GM21737 (cell line): ENCODE measurements around the gene COL24A1.
"Not testable (repeated sequence)": the region's sequence is repeated elsewhere in the genome, so short reads cannot be mapped to it uniquely, and the experiment has no call there.

Source experiments
- ATAC-seq: cut with Tn5 transposase; IDR thresholded peaks from one replicate; pipeline ENCODE4 v1.9.1; 2021; ENCODE audit warnings: mild to moderate bottlenecking, moderate library complexity; ENCODE audit not compliant: unreplicated experiment

COL24A1 gene

DNA sequence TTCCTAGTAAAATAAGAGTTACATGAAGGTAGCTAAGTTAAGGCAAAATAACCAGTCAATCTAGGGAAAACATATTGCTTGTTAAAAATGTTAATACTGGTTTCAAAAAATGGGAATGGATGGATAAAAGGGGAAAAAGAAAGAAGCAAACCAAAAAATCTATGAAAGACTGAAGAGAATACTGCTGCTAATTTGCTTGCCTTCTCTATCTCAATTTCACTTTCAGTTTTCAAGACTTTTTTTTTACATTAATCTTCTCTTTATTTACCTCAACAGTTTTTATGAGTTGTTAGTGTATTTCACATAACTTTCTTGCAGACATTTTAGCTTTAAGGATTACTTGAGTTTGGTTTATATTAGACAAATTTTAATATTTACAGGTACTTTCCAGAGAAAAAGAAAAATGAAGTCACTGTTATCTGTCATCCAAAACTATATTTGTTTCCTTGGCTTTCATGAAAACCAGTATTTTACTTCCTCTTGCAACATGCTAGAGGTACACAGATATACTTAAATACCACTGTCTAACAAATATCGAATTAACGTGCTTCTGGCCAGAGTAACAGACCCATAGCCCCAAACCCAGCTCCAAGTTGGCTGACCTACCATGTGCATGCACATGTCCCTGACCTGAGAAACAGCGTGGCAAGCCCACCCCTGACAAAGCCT lies 70.7 kb downstream of the COL24A1 start:
- no peak for ATAC-seq

DNA sequence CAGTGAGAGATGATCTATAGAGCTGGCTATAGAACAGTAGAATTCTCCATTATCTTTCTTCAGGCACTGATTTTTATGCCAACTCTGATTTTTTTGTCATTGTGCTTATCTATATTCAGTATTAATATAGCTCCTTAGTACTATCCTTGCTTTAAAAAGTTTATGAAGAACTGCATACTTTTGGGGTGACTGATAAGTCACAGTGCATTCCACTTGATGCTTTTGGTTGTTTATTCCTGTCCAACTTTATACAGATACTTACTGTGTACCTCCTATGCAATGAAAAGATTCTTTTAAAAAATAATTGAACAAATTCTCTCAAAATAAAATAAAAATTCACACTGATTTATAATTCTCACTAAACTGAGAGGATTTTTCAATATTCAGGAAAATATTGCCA lies 71.6 kb downstream of the COL24A1 start:
- ATAC-seq = no peak

DNA sequence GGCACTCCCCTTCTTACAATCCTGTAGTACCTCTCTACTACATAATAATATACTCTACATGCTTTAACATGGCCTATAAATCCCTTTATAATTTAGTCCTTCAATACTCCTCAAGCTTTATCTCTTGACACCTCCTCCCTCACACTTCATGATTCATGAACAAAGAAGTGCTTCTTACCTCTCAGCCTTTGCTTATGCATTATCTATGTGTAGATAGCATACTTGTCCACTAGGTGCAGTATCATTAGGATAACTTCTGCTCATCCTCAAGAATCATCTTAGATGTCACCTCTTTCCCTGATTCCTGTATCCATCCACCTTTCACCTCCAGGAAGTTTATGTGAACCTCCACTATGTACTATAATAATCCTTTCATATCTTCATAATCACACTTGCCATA lies 74.4 kb downstream of the COL24A1 start:
- no peak for ATAC-seq

DNA sequence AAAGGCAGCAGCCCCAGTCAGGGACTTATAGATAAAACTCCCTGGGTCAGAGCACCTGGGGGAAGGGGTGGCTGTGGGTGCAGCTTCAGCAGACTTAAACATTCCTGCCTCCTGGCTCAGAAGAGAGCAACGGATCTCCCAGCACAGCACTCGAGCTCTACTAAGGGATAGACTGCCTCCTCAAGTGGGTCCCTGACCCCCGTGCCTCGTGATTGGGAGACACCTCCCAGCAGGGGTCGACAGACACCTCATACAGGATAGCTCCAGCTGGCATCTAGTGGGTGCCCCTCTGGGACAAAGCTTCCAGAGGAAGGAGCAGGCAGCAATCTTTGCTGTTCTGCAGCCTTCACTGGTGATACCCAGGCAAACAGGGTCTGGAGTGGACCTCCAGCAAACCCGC lies 84.1 kb downstream of the COL24A1 start:
- ATAC-seq = not testable (repeated sequence)

DNA sequence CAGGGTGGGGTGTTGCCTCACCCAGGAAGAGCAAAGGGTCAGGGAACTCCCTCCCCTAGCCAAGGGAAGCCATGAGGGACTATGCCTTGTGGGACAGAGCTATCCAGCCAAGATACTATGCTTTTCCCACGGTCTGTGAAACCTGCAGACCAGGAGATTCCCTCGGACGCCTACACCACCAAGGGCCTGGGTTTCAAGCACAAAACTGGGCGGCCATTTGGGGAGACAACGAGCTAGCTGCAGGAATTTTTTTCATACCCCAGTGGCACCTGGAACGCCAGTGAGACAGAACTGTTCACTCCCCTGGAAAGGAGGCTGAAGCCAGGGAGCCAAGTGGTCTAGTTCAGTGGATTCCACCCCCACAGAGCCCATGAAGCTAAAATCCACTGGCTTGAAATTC lies 84.7 kb downstream of the COL24A1 start:
- not testable (repeated sequence) for ATAC-seq

DNA sequence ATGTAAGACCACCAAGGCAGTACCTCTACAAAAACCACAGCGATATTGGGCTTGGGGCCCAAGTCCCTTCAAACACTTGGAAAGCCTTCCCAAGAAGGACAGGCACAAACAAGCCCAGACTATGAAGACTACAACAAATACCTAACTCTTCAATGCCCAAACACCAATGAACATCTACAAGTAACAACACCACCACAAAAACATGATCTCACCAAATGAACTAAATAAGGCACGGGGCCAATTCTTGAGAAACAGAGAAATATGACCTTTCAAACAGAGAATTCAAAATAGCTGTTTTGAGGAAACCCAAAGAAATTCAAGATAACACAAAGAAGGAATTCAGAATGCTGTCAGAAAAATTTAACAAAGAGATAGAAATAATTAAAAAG lies 86.8 kb downstream of the COL24A1 start:
- ATAC-seq = no peak

DNA sequence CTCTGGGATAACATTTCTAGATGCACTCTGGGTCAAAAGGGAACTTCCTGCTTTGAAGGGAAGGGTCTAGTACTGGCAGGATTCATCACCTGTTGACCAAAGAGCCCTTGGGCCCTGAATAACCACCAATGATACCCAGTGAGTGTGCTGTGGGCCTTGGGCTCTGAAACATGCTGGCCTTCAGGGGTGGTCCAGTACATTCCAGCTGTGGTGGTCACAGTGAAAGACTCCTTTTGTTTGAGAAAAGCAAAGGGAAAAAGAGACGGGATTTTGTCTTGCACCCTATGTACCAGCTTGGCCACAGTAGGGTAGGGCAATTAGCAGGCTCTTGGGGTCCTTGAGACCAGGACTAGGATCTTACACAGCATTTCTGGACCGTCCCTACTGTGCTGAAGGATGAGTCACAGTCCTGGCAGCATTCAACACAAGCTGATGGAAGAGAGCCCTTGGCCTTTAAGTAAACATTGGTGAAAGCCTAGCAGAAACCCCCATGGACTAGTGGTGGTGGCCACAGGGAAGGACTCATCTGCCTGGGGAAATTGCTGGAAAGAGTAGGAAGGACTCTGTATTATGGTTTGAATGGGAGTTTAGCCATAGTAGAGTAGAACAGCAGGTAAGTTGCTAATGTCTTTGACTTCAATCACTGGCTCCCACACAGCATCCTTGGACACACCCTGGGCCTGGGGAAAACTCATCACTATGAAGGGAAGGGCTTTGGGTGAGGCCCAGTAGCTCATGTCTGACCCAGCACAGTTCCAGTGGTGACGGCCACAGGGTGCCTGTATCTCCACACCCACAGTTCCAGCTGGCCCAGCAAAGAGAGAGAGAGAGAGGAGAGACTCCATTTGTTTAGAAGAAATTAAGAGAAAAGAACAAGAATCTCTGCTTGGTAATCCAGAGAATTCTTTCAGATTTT lies 87.5 kb downstream of the COL24A1 start:
- no peak for ATAC-seq

DNA sequence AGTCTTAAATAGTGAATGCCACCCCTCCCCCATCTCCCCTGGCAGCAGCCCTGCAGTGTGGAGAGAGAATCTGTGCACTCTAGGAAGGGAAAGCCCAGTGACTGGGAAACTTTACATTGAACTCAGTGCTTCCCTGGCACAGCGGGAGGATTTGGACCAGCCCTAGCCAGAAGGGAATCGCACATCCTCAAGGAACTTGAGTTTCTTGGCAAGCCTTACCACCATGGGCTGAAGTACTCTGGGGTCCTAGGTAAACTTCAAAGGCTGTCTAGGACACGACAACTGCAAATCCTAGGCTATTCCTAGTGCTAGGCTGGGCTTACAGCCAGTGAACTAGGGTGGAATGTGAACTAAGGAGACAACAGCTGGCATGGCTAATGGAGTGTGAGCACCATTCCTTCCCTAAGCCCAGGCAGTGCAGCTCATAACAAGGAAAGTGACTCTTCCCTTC lies 88.3 kb downstream of the COL24A1 start:
- no peak for ATAC-seq

DNA sequence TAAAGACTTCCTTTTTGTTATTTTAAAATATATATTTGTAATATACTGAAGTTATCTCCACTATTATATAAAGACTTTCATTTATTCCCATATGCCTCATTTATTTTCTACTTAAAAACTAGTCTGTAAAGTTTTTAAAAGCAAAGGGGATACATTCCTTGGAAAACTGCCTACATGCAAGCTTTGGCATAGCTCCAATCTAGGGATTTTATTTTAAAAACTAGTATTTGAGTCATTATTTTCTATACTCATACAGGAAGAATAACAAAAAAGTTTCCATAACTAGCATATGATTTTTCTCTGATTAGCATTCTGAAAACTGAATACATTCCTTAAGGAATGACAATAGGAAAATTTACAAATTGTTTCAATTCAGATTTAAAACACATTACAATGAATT lies 88.9 kb downstream of the COL24A1 start:
- no peak for ATAC-seq

DNA sequence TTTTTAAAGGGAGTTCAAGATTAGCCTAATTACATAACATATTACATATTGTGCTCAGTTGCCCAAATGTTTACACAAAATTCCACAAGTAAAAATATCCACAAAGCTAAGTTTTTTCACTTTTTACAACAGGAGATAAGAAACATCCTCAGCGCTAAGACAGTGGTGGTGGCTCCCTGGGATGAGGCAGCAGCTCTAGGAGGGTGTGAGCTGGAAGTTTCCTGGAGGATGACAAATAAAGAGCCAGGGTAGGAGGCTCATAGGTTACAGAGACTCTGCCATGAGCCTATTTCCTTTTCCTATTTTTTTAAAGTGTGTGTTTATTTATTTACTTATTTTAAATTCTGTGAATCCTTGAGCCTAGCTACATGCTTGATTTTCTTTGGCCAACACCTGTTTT lies 91.7 kb downstream of the COL24A1 start:
- ATAC-seq = no peak

DNA sequence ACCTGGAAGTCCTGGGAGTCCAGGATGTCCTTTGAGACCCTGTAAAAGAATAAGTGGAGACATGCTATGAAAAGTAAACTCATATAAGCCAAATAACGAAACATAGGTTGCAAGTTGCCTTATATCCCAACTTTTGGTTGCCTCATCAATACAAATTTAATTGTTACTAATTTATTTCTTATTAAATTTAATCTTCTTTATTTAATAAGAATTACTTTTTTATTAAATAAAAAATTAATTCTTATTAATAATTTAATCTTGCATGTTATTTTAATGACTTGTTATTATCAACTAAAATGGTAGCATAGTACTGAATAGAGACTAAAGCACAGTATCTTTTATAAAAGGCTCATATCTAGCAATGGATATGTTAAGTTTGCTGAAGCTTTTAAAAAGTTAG lies 92.9 kb downstream of the COL24A1 start:
- no peak for ATAC-seq

DNA sequence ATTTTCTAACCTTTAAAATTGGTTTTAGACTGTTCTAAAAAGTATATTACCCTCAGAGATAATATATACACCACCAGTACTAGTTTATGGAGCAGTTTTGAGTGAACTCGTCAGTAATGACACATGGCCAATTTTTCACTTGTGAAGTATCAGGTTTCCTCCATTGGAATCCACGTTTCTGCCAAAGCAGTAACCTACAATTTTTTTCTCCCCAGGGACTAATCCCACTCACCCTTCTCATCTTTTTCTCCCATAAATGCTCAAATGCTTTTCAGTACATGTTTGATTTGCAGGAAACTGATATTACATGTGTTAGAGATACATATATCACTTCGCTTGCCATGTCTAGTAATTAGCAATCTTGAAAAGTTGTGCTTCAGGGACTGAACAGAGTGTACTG lies 94.1 kb downstream of the COL24A1 start:
- no peak for ATAC-seq

DNA sequence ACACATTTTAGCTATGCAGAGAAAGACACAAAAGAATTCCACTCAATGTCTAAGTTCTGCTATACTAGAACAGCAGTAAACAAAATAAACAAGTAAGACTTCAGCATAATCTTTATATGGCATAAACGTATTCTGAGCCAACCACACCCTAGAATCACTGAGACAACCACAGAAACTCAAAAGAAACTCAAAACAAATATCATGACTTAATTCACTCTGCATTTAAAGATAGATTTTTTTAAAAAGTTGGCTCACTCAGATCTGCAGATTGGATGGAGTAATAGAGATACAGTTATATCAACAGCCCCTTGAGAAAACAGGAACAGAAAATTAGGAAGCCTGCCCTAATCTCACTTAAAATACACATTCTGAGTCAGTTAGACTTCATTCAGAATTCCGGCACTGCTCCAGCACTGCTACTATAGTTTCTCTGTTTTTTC lies 95.0 kb downstream of the COL24A1 start:
- no peak for ATAC-seq

DNA sequence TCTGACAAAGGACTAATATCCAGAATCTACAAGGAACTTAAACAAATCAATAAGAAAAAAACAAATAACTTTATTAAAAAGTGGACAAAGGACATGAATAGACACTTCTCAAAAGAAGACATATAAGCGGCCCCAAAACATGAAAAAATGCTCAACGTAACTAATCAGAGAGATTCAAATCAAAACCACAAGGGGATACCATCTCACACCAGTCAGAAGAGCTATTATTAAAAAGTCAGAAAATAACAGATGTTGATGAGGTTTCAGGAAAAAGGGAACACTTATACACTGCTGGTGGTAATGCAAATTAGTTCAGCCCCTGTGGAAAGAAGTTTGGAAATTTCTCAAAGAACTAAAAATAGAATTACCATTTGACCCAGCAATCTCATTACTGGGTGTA lies 102.2 kb downstream of the COL24A1 start:
- no peak for ATAC-seq

DNA sequence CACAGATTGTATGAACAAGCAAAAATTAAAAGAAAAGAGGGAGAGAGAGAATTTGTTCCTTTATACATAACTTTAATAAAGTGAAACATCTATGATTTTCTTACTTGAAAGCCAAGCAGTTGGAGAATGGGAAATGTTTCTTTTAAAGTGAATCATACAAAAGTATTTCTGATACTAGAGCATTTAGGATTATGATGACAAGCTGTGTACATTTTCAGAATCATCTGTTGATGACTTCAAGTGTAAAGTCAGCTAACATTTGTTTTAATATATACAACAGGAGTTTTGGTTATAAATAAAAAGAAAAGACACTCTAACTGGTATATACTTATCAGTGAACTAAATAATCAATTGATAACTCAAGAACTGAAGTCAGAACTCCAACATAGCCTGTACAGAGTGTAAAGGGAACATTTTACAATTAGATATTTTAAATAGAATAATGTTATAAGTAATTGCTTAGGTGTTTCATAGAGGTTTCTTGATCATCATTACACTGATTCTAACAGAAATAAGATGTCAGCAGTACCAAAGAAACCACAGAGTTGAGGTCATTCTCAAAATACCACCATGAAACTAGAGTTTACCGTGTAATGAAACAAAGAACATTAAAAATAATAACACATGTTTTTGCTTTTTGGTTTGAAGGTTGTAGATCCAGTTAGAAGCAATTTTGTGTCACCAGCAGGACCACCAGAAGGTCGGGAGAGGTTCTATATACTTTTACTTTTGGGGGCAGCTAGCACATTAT lies 103.4 kb downstream of the COL24A1 start:
- ATAC-seq = no peak

DNA sequence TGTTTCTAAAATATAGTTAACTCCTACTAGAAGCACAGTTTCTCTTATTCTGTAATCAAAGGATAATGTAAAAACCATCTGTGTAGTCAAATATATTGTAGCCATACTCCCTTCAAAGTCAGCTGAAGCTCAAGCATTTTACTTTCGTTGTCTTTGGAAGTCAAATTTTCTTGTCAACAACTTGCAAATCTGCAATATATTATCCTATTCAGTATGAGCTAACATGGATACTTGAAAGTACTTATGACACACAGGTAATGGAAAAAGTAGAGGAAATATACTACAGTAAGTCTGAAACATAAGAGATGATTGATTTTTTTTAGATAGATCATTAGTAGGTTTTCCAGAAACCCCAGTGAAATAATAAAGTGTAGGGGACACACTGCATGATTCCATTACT lies 121.5 kb downstream of the COL24A1 start:
- ATAC-seq = no peak

DNA sequence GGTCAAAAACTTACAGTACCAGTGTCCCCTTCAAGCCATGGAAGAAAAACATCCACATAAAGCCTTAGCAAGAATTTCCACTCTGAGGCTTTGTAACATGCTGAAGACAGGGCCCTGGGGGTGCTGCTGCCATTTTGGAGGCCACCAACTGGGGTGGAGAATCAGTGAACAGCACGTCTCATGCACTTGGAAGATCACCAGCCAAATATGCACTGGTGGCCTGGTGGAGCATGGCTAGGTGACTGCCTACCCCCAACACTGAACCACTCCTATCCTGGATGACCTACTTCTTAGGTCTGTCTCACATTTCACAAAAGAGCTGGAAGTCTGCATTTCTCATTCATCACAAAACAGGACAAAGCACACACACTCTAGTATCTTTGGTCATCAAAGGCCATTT lies 126.4 kb downstream of the COL24A1 start:
- ATAC-seq = no peak

DNA sequence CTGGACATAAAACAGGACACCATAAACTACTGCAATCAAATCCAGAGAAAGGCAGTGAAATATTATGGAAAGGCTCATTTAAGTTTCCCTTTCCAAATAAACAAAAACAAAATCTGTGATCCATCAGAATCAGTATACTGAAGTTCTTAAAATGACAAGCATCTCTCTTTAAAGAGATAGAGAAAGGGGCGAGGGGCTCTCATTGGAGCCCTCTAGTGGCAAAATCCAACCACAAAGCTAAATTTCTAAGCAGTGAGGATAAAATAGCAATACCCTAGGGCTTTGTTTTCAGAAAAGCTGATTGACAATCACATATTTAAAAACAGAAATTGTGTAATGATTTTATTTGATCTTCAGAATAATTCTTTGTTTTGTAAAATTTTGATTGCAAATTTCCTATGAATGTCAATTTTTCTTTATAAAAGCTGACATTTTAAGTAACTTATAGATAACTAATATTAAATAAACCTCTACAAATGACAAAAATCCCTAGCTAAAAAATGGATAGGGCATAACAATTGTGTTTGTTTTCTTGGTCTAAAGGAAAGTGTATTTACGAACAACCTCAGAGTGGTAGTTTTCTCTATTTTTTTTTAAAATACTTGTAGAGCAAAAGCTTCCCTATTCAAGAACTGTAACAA lies 138.2 kb downstream of the COL24A1 start:
- peak; percentile 56 for ATAC-seq

DNA sequence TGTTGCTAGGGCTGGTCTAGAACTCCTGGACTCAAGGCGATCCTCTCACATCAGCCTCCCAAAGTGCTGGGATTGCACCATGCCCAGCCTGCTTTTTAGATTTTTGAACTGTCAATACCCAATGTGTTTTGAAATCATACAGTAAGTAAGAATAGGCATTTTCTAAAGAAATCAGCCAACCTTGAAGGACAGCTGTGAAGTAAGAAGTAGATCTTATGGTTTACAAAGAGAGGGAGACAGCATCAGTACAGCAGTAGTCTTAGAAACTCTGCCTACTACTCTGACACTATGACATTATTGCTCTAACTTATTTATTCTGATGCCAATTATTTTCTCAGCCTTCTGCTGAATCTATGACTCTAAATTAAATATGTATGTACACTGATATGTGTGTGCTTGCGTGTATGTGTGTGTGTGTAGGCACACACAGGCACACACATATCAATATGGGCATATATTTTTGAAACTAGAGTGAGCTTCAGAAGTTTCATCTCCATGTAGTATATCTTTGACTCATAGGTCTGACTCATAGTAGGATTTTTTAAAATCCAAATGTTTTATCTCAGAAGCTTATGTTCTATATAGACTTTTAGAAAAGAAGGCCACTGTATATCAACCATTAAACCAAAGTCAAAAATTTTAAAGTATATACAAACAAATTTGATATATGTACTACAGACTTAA lies 140.4 kb downstream of the COL24A1 start:
- peak; percentile 76 for ATAC-seq

DNA sequence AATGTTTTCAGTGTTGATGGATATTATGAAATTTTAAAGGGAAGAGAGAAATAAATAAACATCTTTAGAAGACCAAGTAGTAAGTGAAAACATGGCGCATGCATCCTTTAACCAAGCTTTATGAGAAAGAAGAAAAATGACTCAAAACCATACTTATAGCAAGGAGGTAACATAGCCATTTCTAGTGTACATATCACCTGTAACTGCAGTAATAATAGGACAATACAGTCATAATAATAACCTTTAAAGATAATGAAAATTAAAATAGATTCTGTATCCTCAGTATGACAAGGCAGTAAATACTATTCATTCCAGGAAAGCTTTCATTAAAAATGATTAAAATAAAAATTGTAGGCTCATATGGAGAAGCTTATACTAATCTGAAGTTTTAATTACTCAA lies 141.2 kb downstream of the COL24A1 start:
- no peak for ATAC-seq
